Stomach (tissue), 4 donors: ENCODE data around the gene FSCN2.

Experiments
- CTCF ChIP-seq, 7 experiments: fragments of 450-650 bp in 4 of 7; fragments of 200-600 bp in 3 of 7; sonication (generic) in 3 of 7; IDR thresholded peaks; one replicate each; pipeline ENCODE4 v1.5.1; 2016 to 2019; ENCODE audit warnings: antibody characterized with exemption in 7 of 7, control low read depth in 2 of 7, mild to moderate bottlenecking in 1 of 7
- EP300 ChIP-seq: sonication (generic); formaldehyde crosslinking; IDR thresholded peaks from one replicate; pipeline ENCODE4 v1.6.1; 2017; ENCODE audit warnings: antibody characterized with exemption
- POLR2A ChIP-seq, 4 donors: fragments of 450-650 bp; IDR thresholded peaks; one replicate each; pipeline ENCODE4 v1.6.1; 2016; ENCODE audit warnings: antibody characterized with exemption in 4 of 4, control low read depth in 2 of 4, mild to moderate bottlenecking in 1 of 4, moderate library complexity in 1 of 4
- POLR2AphosphoS5 ChIP-seq, 3 donors: sonication (generic); formaldehyde crosslinking; IDR thresholded peaks; one replicate each; pipeline ENCODE4 v1.6.1; 2016; ENCODE audit warnings: antibody characterized with exemption in 3 of 3

- TF ChIP-seq POLR2A (IDR thresholded peaks at IDR 0.05), result no peak
- TF ChIP-seq CTCF (IDR thresholded peaks at IDR 0.05), result no peak
- TF ChIP-seq EP300, result no peak
- TF ChIP-seq POLR2AphosphoS5 (IDR thresholded peaks at IDR 0.05), result no peak
These were observed 4.5 kb downstream of the FSCN2 start for GRCh38 chr17:81532490-81533287.
